ENCODE results near the gene ERICH4. TPM values are rescaled to one million over a fixed set of nuclear protein-coding genes. Genes with fewer than 3 reads are reported as not detected.

ERICH4 gene, protein sequence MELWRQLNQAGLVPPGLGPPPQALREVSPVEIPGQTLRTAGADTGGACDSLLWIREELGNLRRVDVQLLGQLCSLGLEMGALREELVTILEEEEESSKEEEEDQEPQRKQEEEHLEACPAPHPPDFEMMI
- not detected for polyA plus RNA-seq (2013, experiment 1 of 2)
- polyA plus RNA-seq (2013, experiment 2 of 2), result not detected

DNA sequence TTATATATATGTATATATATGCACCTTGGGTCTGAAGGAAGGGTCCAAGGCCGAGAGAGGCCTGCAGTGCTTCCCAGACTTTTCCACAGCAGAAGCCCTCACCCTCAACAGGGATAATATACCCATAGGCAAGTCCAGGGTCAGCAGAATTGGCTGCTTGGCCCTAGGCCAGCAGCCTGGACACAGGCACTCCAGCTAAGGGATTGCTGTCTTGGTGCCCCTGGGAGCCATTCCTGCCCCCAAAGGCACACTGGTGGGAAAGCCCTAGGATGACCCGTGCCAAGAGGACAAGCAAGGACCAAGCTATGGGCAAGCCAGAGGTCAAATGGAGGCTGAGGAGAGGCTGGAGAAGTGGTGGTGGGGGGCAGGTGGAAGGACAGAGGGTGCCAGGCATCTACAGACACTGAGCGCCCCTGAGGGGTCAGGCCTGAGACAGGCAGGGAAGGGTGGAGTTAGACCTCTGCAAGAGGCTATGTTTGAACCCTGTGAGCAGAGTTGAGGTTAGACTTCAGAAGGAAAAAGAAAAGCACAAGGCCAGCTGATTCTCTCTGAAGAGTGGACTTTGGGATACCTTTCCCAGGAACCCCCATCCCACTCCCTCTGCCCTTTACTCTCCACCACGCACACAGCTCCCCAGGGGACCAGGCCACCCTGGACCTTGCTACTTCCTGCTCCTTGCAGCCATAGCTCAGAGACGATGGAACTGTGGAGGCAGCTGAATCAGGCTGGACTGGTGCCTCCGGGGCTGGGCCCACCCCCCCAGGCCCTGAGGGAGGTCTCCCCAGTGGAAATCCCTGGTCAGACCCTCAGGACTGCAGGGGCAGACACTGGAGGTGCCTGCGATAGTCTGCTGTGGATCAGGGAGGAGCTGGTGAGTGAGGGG lies at the start of gene ERICH4:
TSS of gene ERICH4 (plus strand) at position 684 of the 883 bp plus-strand sequence. CDS start at position 698, 14 bp downstream.
- no peak within 1 kb of the TSS for H3K9ac ChIP-seq (ENCODE audit: low read depth, low read length, poor library complexity)
- H3K23ac ChIP-seq (ENCODE audit: low read depth, low read length, poor library complexity), result peak within 1 kb of the TSS; percentile 73
- peak within 1 kb of the TSS; percentile 50 for H3K14ac ChIP-seq (ENCODE audit: low read length)
- no peak for DNase-seq (ENCODE audit: low spot score)
- peak within 1 kb of the TSS; percentile 72 for H3K4ac ChIP-seq (ENCODE audit: low read length)
- H3K27me3 ChIP-seq (ENCODE audit: control insufficient read depth in 3 of 3, insufficient read depth in 3 of 3, low read depth in 1 of 3, low read length in 3 of 3), result peaks cover 0 to 9% (median 2%) of the 10 kb centered on the region in 3 experiments
- H2AFZ ChIP-seq (ENCODE audit: low read length), result peak within 1 kb of the TSS; percentile 45
- H4K91ac ChIP-seq (ENCODE audit: low read depth, low read length, poor library complexity), result no peak within 1 kb of the TSS
- no peak within 1 kb of the TSS for H2BK120ac ChIP-seq (ENCODE audit: low read depth, low read length)
- H3K4me2 ChIP-seq (ENCODE audit: insufficient read depth, low read length, poor library complexity, severe bottlenecking), result no peak within 1 kb of the TSS
- H2BK12ac ChIP-seq (ENCODE audit: low read length), result peak within 1 kb of the TSS; percentile 3
- H3K18ac ChIP-seq (ENCODE audit: low read length), result peak within 1 kb of the TSS; percentile 17
- peaks cover 0 to 2% of the 10 kb centered on the region in 2 donors for H3K9me3 ChIP-seq (replicated peaks in 1 of 2; ENCODE audit: control insufficient read depth in 2 of 2, insufficient read depth in 1 of 2, low read depth in 1 of 2, low read length in 2 of 2)
- H4K8ac ChIP-seq (ENCODE audit: low read depth, low read length), result peak within 1 kb of the TSS; percentile 77
- H3K27ac ChIP-seq (replicated peaks; ENCODE audit: low read length), result no peak within 1 kb of the TSS
- H3K4me3 ChIP-seq (ENCODE audit: low read length in 2 of 2), result no peak within 1 kb of the TSS
- no peak within 1 kb of the TSS for H2BK5ac ChIP-seq (ENCODE audit: low read length)
- peaks cover 4 to 6% of the 10 kb centered on the region in 2 donors for H3K36me3 ChIP-seq (replicated peaks in 1 of 2; ENCODE audit: control insufficient read depth in 2 of 2, insufficient read depth in 2 of 2, low read length in 2 of 2)
- H2AK5ac ChIP-seq (ENCODE audit: low read depth, low read length), result peak within 1 kb of the TSS; percentile 74
- H3K4me1 ChIP-seq (ENCODE audit: control insufficient read depth in 2 of 2, insufficient read depth in 1 of 2, low read depth in 1 of 2, low read length in 2 of 2), result no peaks in the 10 kb centered on the region
- H3K79me1 ChIP-seq (ENCODE audit: low read depth, low read length), result no peaks in the 10 kb centered on the region
- H2BK15ac ChIP-seq (ENCODE audit: low read length), result peak within 1 kb of the TSS; percentile 43
- WGBS, 2 donors (ENCODE audit: extremely low coverage in 2 of 2, insufficient read length in 2 of 2, insufficient replicate concordance in 1 of 2), result no CpG with 5 or more reads among the region's 7 CpGs

DNA sequence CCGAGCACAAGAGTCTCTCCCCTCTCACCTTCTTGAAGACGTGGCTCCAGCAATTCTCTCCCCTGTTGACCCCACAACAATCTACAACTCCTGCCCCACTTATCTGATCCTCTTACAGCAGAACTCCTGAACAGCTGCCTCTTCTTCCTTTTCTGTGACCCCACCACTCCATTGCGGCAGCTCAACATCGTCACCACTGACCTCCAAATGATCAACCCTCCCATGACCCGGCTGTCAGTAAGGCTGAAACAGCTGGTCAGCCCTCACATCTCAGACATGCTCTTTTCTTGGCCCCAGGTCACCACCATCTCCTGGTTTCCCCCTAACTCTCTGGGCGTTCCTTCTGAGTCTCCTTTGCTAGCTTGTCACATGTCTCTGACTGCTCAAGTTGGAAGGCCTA lies 47.6 kb upstream of the ERICH4 start:
- Histone ChIP-seq H3K4me1 (ENCODE audit: control insufficient read depth in 2 of 2, insufficient read depth in 1 of 2, low read depth in 1 of 2, low read length in 2 of 2) (peaks cover 3 to 5% of the 10 kb centered on the region in 2 donors), H3K4me3 (ENCODE audit: low read length in 2 of 2) (peak overlapping the region; percentile 9 to 29), H3K36me3 (replicated peaks in 1 of 2; ENCODE audit: control insufficient read depth in 2 of 2, insufficient read depth in 2 of 2, low read length in 2 of 2) (peaks cover 13 to 18% of the 10 kb centered on the region in 2 donors), H4K8ac (ENCODE audit: low read depth, low read length) (no peak overlapping the region), H3K27me3 (ENCODE audit: control insufficient read depth in 3 of 3, insufficient read depth in 3 of 3, low read depth in 1 of 3, low read length in 3 of 3) (no peaks in the 10 kb centered on the region), H2BK120ac (ENCODE audit: low read depth, low read length) (no peak overlapping the region), H3K4ac (ENCODE audit: low read length) (no peak overlapping the region), H3K79me1 (ENCODE audit: low read depth, low read length) (peaks cover 4% of the 10 kb centered on the region), H3K9ac (ENCODE audit: low read depth, low read length, poor library complexity) (no peak overlapping the region), H2BK12ac (ENCODE audit: low read length) (no peak overlapping the region), H2BK15ac (ENCODE audit: low read length) (no peak overlapping the region), H3K23ac (ENCODE audit: low read depth, low read length, poor library complexity) (no peak overlapping the region), H2AK5ac (ENCODE audit: low read depth, low read length) (no peak overlapping the region), H3K9me3 (replicated peaks in 1 of 2; ENCODE audit: control insufficient read depth in 2 of 2, insufficient read depth in 1 of 2, low read depth in 1 of 2, low read length in 2 of 2) (no peaks in the 10 kb centered on the region), H3K18ac (ENCODE audit: low read length) (no peak overlapping the region), H3K14ac (ENCODE audit: low read length) (no peak overlapping the region), H2BK5ac (ENCODE audit: low read length) (no peak overlapping the region), H2AFZ (ENCODE audit: low read length) (no peak overlapping the region), H4K91ac (ENCODE audit: low read depth, low read length, poor library complexity) (no peak overlapping the region), H3K4me2 (ENCODE audit: insufficient read depth, low read length, poor library complexity, severe bottlenecking) (no peak overlapping the region), H3K27ac (replicated peaks; ENCODE audit: low read length) (no peak overlapping the region)
- DNase-seq (ENCODE audit: low spot score), result no peak
- no CpG with 5 or more reads among the region's 6 CpGs for WGBS, 2 donors (ENCODE audit: extremely low coverage in 2 of 2, insufficient read length in 2 of 2, insufficient replicate concordance in 1 of 2)

DNA sequence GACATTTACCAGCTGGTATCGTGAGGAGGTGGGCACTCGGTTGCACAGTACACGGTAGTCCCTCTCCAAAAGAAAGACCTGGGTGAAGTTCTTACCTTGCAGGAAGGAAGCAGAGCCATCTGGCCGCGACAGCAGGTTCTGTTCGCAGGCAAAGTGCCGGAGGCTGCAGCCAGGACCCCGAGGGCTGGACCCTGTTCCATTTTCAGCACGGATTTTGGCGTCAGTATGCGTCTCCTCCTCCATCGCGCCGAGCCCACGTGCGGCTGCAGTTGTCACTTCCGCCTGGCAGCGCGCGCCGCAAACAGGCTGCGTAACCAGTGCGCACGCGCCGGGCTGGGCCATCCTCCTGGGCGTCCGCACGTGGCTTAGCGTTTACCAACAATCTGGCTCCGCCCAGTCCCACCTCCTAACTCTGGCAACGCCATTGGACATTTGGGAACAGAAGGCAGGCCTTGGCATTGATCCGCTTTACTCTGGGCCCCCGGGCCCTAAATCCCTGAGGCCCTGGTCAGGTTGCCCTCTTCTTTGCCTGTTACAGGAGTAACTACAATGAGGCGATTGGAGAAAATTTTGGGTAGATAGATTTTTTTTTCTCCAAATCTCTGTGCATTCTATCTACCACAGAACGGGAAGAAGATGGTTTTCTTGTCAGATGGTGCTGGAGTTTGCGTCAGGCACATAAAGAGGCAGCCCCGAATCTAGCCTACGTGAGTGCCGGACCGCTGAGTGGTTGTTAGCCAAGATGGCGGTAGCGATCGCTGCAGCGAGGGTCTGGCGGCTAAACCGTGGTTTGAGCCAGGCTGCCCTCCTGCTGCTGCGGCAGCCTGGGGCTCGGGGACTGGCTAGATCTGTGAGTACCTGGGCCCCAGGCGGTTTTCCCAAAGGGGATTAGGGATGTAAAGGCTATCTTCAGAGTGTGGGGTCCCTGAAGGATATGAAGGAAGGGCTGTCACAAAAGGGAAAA lies 45.6 kb upstream of the ERICH4 start, which contains the start of the genes BCKDHA and EXOSC5:
TSS of gene BCKDHA (plus strand) at position 733 of the 964 bp plus-strand sequence. CDS start at position 743, 10 bp downstream.
TSS of gene EXOSC5 (minus strand) at position 274 of the 964 bp plus-strand sequence. CDS start at position 243, 31 bp downstream.
- H3K18ac ChIP-seq (ENCODE audit: low read length), result peak within 1 kb of the TSS; percentile 84
- no peak within 1 kb of the TSS for H2BK120ac ChIP-seq (ENCODE audit: low read depth, low read length)
- H2AK5ac ChIP-seq (ENCODE audit: low read depth, low read length), result no peak within 1 kb of the TSS
- no CpG with 5 or more reads among the region's 50 CpGs for WGBS, 2 donors (ENCODE audit: extremely low coverage in 2 of 2, insufficient read length in 2 of 2, insufficient replicate concordance in 1 of 2)
- H3K4me2 ChIP-seq (ENCODE audit: insufficient read depth, low read length, poor library complexity, severe bottlenecking), result peak within 1 kb of the TSS; percentile 96
- H3K36me3 ChIP-seq (replicated peaks in 1 of 2; ENCODE audit: control insufficient read depth in 2 of 2, insufficient read depth in 2 of 2, low read length in 2 of 2), result no peaks in the 10 kb centered on the region
- no peak within 1 kb of the TSS for H2BK12ac ChIP-seq (ENCODE audit: low read length)
- no peak within 1 kb of the TSS for H4K8ac ChIP-seq (ENCODE audit: low read depth, low read length)
- DNase-seq (ENCODE audit: low spot score), result peak; percentile 99
- H3K27ac ChIP-seq (replicated peaks; ENCODE audit: low read length), result no peak within 1 kb of the TSS
- H3K27me3 ChIP-seq (ENCODE audit: control insufficient read depth in 3 of 3, insufficient read depth in 3 of 3, low read depth in 1 of 3, low read length in 3 of 3), result no peaks in the 10 kb centered on the region
- H4K91ac ChIP-seq (ENCODE audit: low read depth, low read length, poor library complexity), result no peak within 1 kb of the TSS
- H2BK5ac ChIP-seq (ENCODE audit: low read length), result no peak within 1 kb of the TSS
- peak within 1 kb of the TSS; percentile 85 for H2AFZ ChIP-seq (ENCODE audit: low read length)
- H3K4me3 ChIP-seq (ENCODE audit: low read length in 2 of 2), result peak within 1 kb of the TSS; percentile 76 to 94
- H3K14ac ChIP-seq (ENCODE audit: low read length), result no peak within 1 kb of the TSS
- H3K4me1 ChIP-seq (ENCODE audit: control insufficient read depth in 2 of 2, insufficient read depth in 1 of 2, low read depth in 1 of 2, low read length in 2 of 2), result peaks cover 3 to 5% of the 10 kb centered on the region in 2 donors
- no peak within 1 kb of the TSS for H3K23ac ChIP-seq (ENCODE audit: low read depth, low read length, poor library complexity)
- no peak within 1 kb of the TSS for H3K4ac ChIP-seq (ENCODE audit: low read length)
- H3K79me1 ChIP-seq (ENCODE audit: low read depth, low read length), result no peaks in the 10 kb centered on the region
- H3K9me3 ChIP-seq (replicated peaks in 1 of 2; ENCODE audit: control insufficient read depth in 2 of 2, insufficient read depth in 1 of 2, low read depth in 1 of 2, low read length in 2 of 2), result no peaks in the 10 kb centered on the region
- peak within 1 kb of the TSS; percentile 75 for H3K9ac ChIP-seq (ENCODE audit: low read depth, low read length, poor library complexity)
- H2BK15ac ChIP-seq (ENCODE audit: low read length), result no peak within 1 kb of the TSS

All from neuronal stem cell (in vitro differentiated cells).